HepG2 (cell line): ENCODE data around the gene PRDM9. TPM values are rescaled to one million over a fixed set of nuclear protein-coding genes. Genes with fewer than 3 reads are reported as not detected.

ENCODE experiments used
- ATAC-seq: fragments of 200-7000 bp; cut with Tn5 transposase; 3 replicates; pipeline ENCODE4 v1.9.1; 2020; ENCODE audit warnings: mild to moderate bottlenecking, moderate library complexity
- BruUV-seq: library from RNA; stranded (reverse); fragments of 400-500 nt; replicated peaks from 2 replicates; lab custom pipeline; 2021; lab: Mats Ljungman, UMichigan
- CTCF ChIA-PET: fragments of 300-600 bp; formaldehyde crosslinking; extraction: SDS; loops from one replicate; lab custom pipeline; 2021; ENCODE audit warnings: low total read pairs, inconsistent platforms, low intra/inter-chr PET ratio; lab: Yijun Ruan, JAX
- POLR2A ChIA-PET: fragments of 350-600 bp; sonication (Branson Sonifier 250); formaldehyde crosslinking; loops from one replicate; lab custom pipeline; 2020; ENCODE audit warnings: antibody characterized with exemption, inconsistent platforms; lab: Yijun Ruan, JAX
- DNase-seq: peaks from one replicate; pipeline ENCODE4 v3.0.0-alpha.2; 2015; ENCODE audit warnings: low spot score
- FAIRE-seq: peaks from 3 replicates; lab custom pipeline; 2011; peaks lifted over from hg19 to GRCh38; lab: Jason Lieb, UNC
- H2AFZ ChIP-seq: one replicate; pipeline ENCODE4 v1.6.1; 2011; ENCODE audit warnings: low read length, inconsistent platforms
- H3K27ac ChIP-seq: fragments of 300-600 bp; 3 replicates; pipeline ENCODE4 v1.8.0; 2011; ENCODE audit warnings: mixed run types, mild to moderate bottlenecking, mixed read lengths, low read length, inconsistent platforms; ENCODE audit not compliant: insufficient read depth; ENCODE audit errors: extremely low read length
- H3K27me3 ChIP-seq, 2 experiments: fragments of 200-600 bp in 1 of 2; 2 replicates in 1 of 2; 3 replicates in 1 of 2; pipeline versions ENCODE4 v1.6.0 to v1.8.0; 2011; ENCODE audit warnings: low read length in 2 of 2, mild to moderate bottlenecking in 2 of 2, moderate library complexity in 2 of 2, inconsistent platforms in 1 of 2; ENCODE audit not compliant: insufficient read depth in 2 of 2, control insufficient read depth in 1 of 2
- H3K36me3 ChIP-seq, 2 experiments: fragments of 200-600 bp in 1 of 2; replicated peaks in 1 of 2; 2 replicates in 1 of 2; 3 replicates in 1 of 2; pipeline versions ENCODE4 v1.5.1 to v1.8.0; 2011; ENCODE audit warnings: low read length in 2 of 2, inconsistent platforms in 1 of 2; ENCODE audit not compliant: insufficient read depth in 2 of 2, control insufficient read depth in 1 of 2
- H3K4me1 ChIP-seq: 2 replicates; pipeline ENCODE4 v1.5.1; 2012; ENCODE audit warnings: low read length, inconsistent platforms; ENCODE audit not compliant: insufficient read depth
- H3K4me2 ChIP-seq: 2 replicates; pipeline ENCODE4 v1.6.0; 2011; ENCODE audit warnings: low read depth, low read length, inconsistent platforms
- H3K4me3 ChIP-seq, 3 experiments: fragments of 200-600 bp in 1 of 3; sonication (generic), shearing (Covaris generic) in 1 of 3; replicated peaks in 1 of 3; 2 replicates each; pipeline ENCODE4 v1.5.1; 2011 to 2016; ENCODE audit warnings: low read length in 3 of 3, inconsistent platforms in 2 of 3, low read depth in 2 of 3, mild to moderate bottlenecking in 2 of 3, control low read depth in 1 of 3, mixed read lengths in 1 of 3; ENCODE audit not compliant: insufficient read depth in 1 of 3
- H3K79me2 ChIP-seq: one replicate; pipeline ENCODE4 v1.6.1; 2011; ENCODE audit warnings: low read length, inconsistent platforms; ENCODE audit not compliant: insufficient read depth
- H3K9ac ChIP-seq: 2 replicates; pipeline ENCODE4 v1.6.0; 2011; ENCODE audit warnings: mild to moderate bottlenecking, low read depth, low read length, inconsistent platforms; ENCODE audit not compliant: insufficient read depth
- H3K9me3 ChIP-seq: 2 replicates; pipeline ENCODE4 v1.5.1; 2012; ENCODE audit warnings: mild to moderate bottlenecking, low read length
- H4K20me1 ChIP-seq: 2 replicates; pipeline ENCODE4 v1.6.0; 2011; ENCODE audit warnings: inconsistent platforms, mild to moderate bottlenecking, low read length, moderate library complexity; ENCODE audit not compliant: insufficient read depth
- ARHGAP35 ChIP-seq: sonication (generic); formaldehyde crosslinking; IDR thresholded peaks from 2 replicates; pipeline ENCODE4 v1.9.0; 2022; ENCODE audit warnings: mild to moderate bottlenecking, inconsistent platforms, moderate library complexity, missing genetic modification reagents, borderline replicate concordance
- DNMT3B ChIP-seq: conservative IDR thresholded peaks from 2 replicates; pipeline ENCODE4 v1.6.1; 2016; ENCODE audit warnings: missing biosample characterization, control low read depth
- HIVEP1 ChIP-seq: sonication (generic); formaldehyde crosslinking; IDR thresholded peaks from 2 replicates; pipeline ENCODE4 v1.4.0; 2020; ENCODE audit warnings: mild to moderate bottlenecking, missing genetic modification reagents
- MEIS2 ChIP-seq: sonication (generic); formaldehyde crosslinking; IDR thresholded peaks from 2 replicates; pipeline ENCODE4 v1.9.0; 2021; ENCODE audit warnings: mild to moderate bottlenecking, missing genetic modification reagents
- NFATC3 ChIP-seq: sonication (generic); formaldehyde crosslinking; IDR thresholded peaks from 2 replicates; pipeline ENCODE4 v1.5.1; 2020; ENCODE audit warnings: mild to moderate bottlenecking, missing genetic modification reagents
- NFKBIZ ChIP-seq: IDR thresholded peaks from 2 replicates; pipeline ENCODE4 v1.6.1; 2018; ENCODE audit warnings: missing genetic modification reagents, missing compliant biosample characterization
- PHB2 ChIP-seq: fragments of 450-650 bp; IDR thresholded peaks from 2 replicates; pipeline ENCODE4 v1.6.1; 2018; ENCODE audit not compliant: partially characterized antibody
- TAF1 ChIP-seq: sonication (generic); formaldehyde crosslinking; IDR thresholded peaks from 2 replicates; pipeline ENCODE4 v1.4.0; 2020; ENCODE audit warnings: missing genetic modification reagents
- TCF7L2 ChIP-seq: IDR thresholded peaks from 2 replicates; pipeline ENCODE4 v1.6.1; 2011; ENCODE audit warnings: mild to moderate bottlenecking, low read depth, low read length, moderate library complexity
- TOPORS ChIP-seq: sonication (generic); formaldehyde crosslinking; IDR thresholded peaks from 2 replicates; pipeline ENCODE4 v1.8.0; 2023; ENCODE audit warnings: mild to moderate bottlenecking, missing genetic modification reagents
- ZNF383 ChIP-seq: sonication (generic); formaldehyde crosslinking; IDR thresholded peaks from 2 replicates; pipeline ENCODE4 v1.4.0; 2020; ENCODE audit warnings: missing genetic modification reagents, mild to moderate bottlenecking, borderline replicate concordance
- ZNF460 ChIP-seq: sonication (generic); formaldehyde crosslinking; IDR thresholded peaks from 2 replicates; pipeline ENCODE4 v1.5.1; 2020; ENCODE audit warnings: missing genetic modification reagents, mild to moderate bottlenecking, borderline replicate concordance
- ZNF75D ChIP-seq: sonication (generic); formaldehyde crosslinking; IDR thresholded peaks from 2 replicates; pipeline ENCODE4 v1.8.1; 2023; ENCODE audit warnings: missing genetic modification reagents, mild to moderate bottlenecking, borderline replicate concordance
- WGBS: methylation state at CpG from one replicate; pipeline ENCODE4 v1.1.6; 2017; ENCODE audit warnings: low lambda C conversion rate; 5-methylcytosine and 5-hydroxymethylcytosine counted together
- in situ Hi-C: cut with HindIII; loops from 2 replicates; pipeline ENCODE4 v1.10.0; 2017; ENCODE audit warnings: low pct_unique_long_range_greater_than_20kb; ENCODE audit not compliant: extremely low pct_ligation_motif_present
- intact Hi-C: fragments of 100-400 bp; cut with micrococcal nuclease; formaldehyde crosslinking; loops from one replicate; pipeline ENCODE4 v1.10.0; 2022; ENCODE audit not compliant: unreplicated experiment
- polyA plus RNA-seq, 8 experiments: library from polyadenylated mRNA; depleted of rRNA in 3 of 8; stranded (reverse) in 7 of 8; unstranded in 1 of 8; fragments of >200 nt; fragmentation: Illumina TruSeq in 4 of 8; extraction: Trizol in 4 of 8; gene quantifications; 2 replicates each; pipeline versions ENCODE4 v1.2.1 to v1.2.3, GENCODE V29; 2011 to 2016; ENCODE audit warnings: low read depth in 4 of 8, missing spikeins in 1 of 8, mixed read lengths in 1 of 8; ENCODE audit not compliant: insufficient read depth in 1 of 8
- total RNA-seq, 5 experiments: library from RNA; depleted of rRNA; stranded (reverse); fragments of >200 nt; fragmentation: Illumina TruSeq; extraction: Trizol; gene quantifications; 2 replicates each; pipeline ENCODE4 v1.2.3, GENCODE V29; 2016; ENCODE audit warnings: low read depth in 1 of 5
- TF ChIP-seq, protein P1 (sequence below): sonication (generic); formaldehyde crosslinking; IDR thresholded peaks from 2 replicates; pipeline ENCODE4 v1.4.0; 2020; ENCODE audit warnings: missing genetic modification reagents
- TF ChIP-seq, protein P2 (sequence below): sonication (generic); formaldehyde crosslinking; conservative IDR thresholded peaks from 2 replicates; pipeline ENCODE4 v1.4.0; 2020; ENCODE audit warnings: missing genetic modification reagents

The PRDM9 gene
- total and polyA plus RNA-seq, 2 of the 13 experiments (the other 11 are each of a cell fraction or from before 2014, with no cell fraction given) = not detected

DNA sequence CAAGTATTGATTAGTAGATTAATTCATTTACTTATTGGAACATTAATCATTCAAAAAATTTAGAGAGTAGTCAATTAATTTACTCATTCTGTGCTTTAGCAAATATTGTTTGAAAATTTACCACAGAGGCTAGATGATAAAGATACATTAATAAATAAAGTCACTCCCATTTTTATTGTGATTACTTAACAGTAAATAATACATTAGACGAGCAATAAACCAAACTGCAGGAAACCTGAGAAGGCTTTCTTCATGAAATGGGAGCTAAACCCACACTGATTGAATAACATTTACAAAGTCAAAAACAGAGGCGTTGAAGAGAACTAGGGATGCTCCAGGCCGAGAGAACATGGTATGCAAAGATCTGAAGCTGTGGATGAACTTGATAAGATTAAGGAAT is 38.8 kb upstream of the PRDM9 start:
- BruUV-seq = no TSS peak
- CTCF ChIA-PET = no interaction called here

DNA sequence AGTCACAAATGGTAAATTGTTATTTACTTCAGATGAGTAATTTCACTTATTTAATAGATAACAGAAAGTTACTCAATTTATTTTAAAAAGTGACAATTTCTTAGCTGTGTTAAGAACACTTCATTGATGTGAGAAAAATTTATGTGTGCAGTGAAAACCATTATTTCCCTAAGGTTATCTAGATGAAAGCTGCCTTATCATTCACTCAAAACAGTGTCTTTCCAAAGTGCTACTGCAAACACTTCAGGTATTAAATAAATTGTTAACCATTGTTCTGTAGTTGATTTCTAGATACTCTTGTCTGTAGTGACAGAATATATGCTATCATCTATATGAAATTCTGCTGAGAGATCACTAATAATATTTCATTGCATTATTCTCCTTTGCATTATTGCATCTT is 33.5 kb upstream of the PRDM9 start:
- Histone ChIP-seq H3K27me3 (no peaks in the 10 kb centered on the region), H3K9me3 (peaks cover 40% of the 10 kb centered on the region), H2AFZ (no peak overlapping the region), H3K27ac (no peak overlapping the region), H3K9ac (no peak overlapping the region), H3K4me1 (no peaks in the 10 kb centered on the region), H3K79me2 (no peaks in the 10 kb centered on the region), H3K36me3 (no peaks in the 10 kb centered on the region), H4K20me1 (no peaks in the 10 kb centered on the region), H3K4me2 (no peak overlapping the region), H3K4me3 (no peak overlapping the region)
- FAIRE-seq (no peak), ATAC-seq (no peak), DNase-seq (no peak)
- POLR2A ChIA-PET = no interaction called here
- BruUV-seq = no TSS peak
- CTCF ChIA-PET = no interaction called here
- TF ChIP-seq MEIS2 (CRISPR knock-in tag) (no peak), HIVEP1 (CRISPR knock-in tag) (no peak), TOPORS (no peak), ZNF460 (CRISPR knock-in tag) (no peak), TAF1 (CRISPR knock-in tag) (no peak), TCF7L2 (no peak), ARHGAP35 (CRISPR knock-in tag) (no peak), ZNF383 (CRISPR knock-in tag) (no peak), PHB2 (no peak)
- TF ChIP-seq, protein P1, sequence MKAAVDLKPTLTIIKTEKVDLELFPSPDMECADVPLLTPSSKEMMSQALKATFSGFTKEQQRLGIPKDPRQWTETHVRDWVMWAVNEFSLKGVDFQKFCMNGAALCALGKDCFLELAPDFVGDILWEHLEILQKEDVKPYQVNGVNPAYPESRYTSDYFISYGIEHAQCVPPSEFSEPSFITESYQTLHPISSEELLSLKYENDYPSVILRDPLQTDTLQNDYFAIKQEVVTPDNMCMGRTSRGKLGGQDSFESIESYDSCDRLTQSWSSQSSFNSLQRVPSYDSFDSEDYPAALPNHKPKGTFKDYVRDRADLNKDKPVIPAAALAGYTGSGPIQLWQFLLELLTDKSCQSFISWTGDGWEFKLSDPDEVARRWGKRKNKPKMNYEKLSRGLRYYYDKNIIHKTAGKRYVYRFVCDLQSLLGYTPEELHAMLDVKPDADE (CRISPR knock-in tag) = no peak
- in situ Hi-C loops = no loop called here
- intact Hi-C loops = no loop called here

More for the DNA sequence above, 38.8 kb upstream of the PRDM9 start:
- no peak overlapping the region for H3K4me2 ChIP-seq
- H3K27ac ChIP-seq = no peak overlapping the region
- no peaks in the 10 kb centered on the region for H3K27me3 ChIP-seq
- H4K20me1 ChIP-seq = no peaks in the 10 kb centered on the region
- no peak overlapping the region for H3K4me3 ChIP-seq
- no peaks in the 10 kb centered on the region for H3K4me1 ChIP-seq
- H3K36me3 ChIP-seq = no peaks in the 10 kb centered on the region
- in situ Hi-C loops (no loop called here), intact Hi-C loops (no loop called here)
- ATAC-seq (no peak), FAIRE-seq (no peak), DNase-seq (no peak)
- peaks cover 60% of the 10 kb centered on the region for H3K9me3 ChIP-seq
- 24% methylated on average over 3 of the region's 3 CpGs for WGBS
- POLR2A ChIA-PET = no interaction called here
- no peak overlapping the region for H3K9ac ChIP-seq
- H2AFZ ChIP-seq = no peak overlapping the region
- TF ChIP-seq DNMT3B (CRISPR knock-in tag) (no peak), ZNF75D (CRISPR knock-in tag) (no peak), NFATC3 (no peak), NFKBIZ (CRISPR knock-in tag) (no peak)
- TF ChIP-seq, protein P2, sequence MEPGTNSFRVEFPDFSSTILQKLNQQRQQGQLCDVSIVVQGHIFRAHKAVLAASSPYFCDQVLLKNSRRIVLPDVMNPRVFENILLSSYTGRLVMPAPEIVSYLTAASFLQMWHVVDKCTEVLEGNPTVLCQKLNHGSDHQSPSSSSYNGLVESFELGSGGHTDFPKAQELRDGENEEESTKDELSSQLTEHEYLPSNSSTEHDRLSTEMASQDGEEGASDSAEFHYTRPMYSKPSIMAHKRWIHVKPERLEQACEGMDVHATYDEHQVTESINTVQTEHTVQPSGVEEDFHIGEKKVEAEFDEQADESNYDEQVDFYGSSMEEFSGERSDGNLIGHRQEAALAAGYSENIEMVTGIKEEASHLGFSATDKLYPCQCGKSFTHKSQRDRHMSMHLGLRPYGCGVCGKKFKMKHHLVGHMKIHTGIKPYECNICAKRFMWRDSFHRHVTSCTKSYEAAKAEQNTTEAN (CRISPR knock-in tag) = no peak
- no peaks in the 10 kb centered on the region for H3K79me2 ChIP-seq
